Activated CD4-positive, alpha-beta T cell treated with anti-CD3 and anti-CD28 coated beads, Interleukin-2, amount 50 U/mL, for 48 hours (primary cell): ENCODE measurements around the gene TKTL1.

ENCODE experiments used
- DNase-seq, 2 experiments: peaks; one replicate each; pipeline ENCODE4 v3.0.0-alpha.2; 2020

TKTL1 gene

DNA sequence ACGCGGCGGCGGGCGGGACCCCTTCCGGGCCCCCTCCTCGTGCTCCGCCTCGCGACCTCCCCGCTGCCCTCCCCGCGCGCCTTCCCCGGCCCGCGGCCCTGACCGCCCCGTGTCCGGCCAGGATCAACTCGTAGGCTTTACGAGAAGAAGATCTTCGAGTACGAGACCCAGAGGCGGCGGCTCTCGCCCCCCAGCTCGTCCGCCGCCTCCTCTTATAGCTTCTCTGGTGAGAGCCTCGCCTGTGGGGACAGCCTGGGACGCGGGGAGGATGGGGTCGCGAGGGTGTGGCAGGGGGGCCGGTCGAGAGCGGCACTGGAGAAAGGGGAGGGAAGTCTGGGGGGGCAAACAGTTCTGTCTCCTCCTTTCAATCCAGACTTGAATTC, 84.0 kb downstream of the TKTL1 start:
- DNase-seq = no peak
